Measurements from ENCODE around the gene POU2F1. TPM values are rescaled to one million over a fixed set of nuclear protein-coding genes. Genes with fewer than 3 reads are reported as not detected.

Gene POU2F1
- total and polyA plus RNA-seq, 4 donors = 0.93 to 10.5 (median 6.5) TPM

DNA sequence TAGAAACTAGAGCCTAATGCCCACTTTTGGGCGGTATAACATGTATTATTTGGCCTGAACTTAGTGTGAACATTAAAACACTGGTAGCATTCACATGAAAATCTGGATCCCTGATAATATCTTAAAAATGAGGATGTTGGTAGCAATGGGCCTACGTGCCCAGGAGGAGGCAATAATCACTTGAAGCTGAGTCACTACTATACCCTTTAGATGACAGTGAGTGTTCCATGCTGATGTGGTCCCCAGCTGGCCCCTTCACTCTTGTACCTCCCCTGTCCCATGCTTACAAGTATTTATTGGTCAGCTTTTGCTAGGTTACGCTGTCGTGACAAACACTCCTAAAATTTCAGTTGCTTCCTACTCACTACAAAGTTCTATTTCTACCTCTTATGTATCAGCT, 23.0 kb upstream of the POU2F1 start:
- Histone ChIP-seq H3K4me1 (ENCODE audit: control insufficient read depth in 4 of 4, insufficient read depth in 4 of 4, low read length in 3 of 4) (no peaks in the 10 kb centered on the region), H3K36me3 (ENCODE audit: control insufficient read depth in 4 of 4, insufficient read depth in 3 of 4, low read depth in 1 of 4, low read length in 3 of 4) (no peaks in the 10 kb centered on the region), H3K27me3 (ENCODE audit: control insufficient read depth in 4 of 4, insufficient read depth in 4 of 4, low read length in 3 of 4) (no peaks in the 10 kb centered on the region), H3K9ac (ENCODE audit: low read depth in 1 of 2, low read length in 2 of 2) (no peak overlapping the region), H3K9me3 (ENCODE audit: control insufficient read depth in 4 of 4, low read length in 3 of 4) (no peaks in the 10 kb centered on the region), H3K4me3 (ENCODE audit: low read depth in 1 of 3, low read length in 3 of 3) (no peak overlapping the region), H3K27ac (ENCODE audit: low read depth in 1 of 2, low read length in 2 of 2) (no peak overlapping the region)
- TF ChIP-seq, protein P1, sequence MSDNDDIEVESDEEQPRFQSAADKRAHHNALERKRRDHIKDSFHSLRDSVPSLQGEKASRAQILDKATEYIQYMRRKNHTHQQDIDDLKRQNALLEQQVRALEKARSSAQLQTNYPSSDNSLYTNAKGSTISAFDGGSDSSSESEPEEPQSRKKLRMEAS (IDR thresholded peaks at IDR 0.05) = no peak
- no peak for TF ChIP-seq EGR1 (IDR thresholded peaks at IDR 0.05; ENCODE audit: low read depth in 2 of 2)
- WGBS = 93% methylated on average over 4 of the region's 4 CpGs
- DNase-seq (ENCODE audit: low spot score) = no peak

DNA sequence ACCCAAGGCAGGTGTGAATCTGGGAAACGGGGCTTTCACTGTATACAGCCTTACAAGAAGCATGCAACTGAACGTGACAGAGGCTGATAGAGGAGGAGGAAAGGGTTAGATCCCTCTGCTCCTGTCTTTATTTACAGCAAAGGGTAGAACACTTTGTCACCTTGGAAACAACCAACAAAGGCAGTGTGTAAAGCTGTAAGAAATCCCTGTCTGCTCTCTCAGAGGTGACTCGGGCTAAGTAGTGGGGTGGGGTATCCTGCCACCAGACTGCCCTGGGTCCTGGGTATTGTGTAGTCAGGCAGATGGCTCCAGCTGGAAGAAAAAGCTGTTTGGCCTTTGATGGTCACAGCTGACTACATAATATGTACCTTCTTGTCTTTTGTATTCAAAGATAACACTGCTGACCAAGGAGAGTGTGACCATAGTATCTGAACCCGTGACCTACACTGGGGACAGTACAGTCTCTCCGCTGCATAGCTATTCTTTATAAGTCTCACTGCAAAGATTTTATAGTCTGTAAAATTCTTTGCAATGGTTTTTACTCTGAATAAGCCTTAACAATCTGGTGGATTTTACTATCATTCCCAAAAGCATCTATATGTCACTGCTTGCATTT, 22.1 kb upstream of the POU2F1 start:
- H3K27me3 ChIP-seq (ENCODE audit: control insufficient read depth in 4 of 4, insufficient read depth in 4 of 4, low read length in 3 of 4) = no peaks in the 10 kb centered on the region
- H3K4me1 ChIP-seq (ENCODE audit: control insufficient read depth in 4 of 4, insufficient read depth in 4 of 4, low read length in 3 of 4) = no peaks in the 10 kb centered on the region
- no peak overlapping the region for H3K27ac ChIP-seq (ENCODE audit: low read depth in 1 of 2, low read length in 2 of 2)
- no peak for DNase-seq (ENCODE audit: low spot score)
- H3K36me3 ChIP-seq (ENCODE audit: control insufficient read depth in 4 of 4, insufficient read depth in 3 of 4, low read depth in 1 of 4, low read length in 3 of 4) = no peaks in the 10 kb centered on the region
- TF ChIP-seq, protein P2, sequence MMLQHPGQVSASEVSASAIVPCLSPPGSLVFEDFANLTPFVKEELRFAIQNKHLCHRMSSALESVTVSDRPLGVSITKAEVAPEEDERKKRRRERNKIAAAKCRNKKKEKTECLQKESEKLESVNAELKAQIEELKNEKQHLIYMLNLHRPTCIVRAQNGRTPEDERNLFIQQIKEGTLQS (IDR thresholded peaks at IDR 0.05) = no peak
- TF ChIP-seq SP1 (IDR thresholded peaks at IDR 0.05) (no peak), RXRA (IDR thresholded peaks at IDR 0.05) (no peak), NR2F2 (IDR thresholded peaks at IDR 0.05) (no peak), JUND (IDR thresholded peaks at IDR 0.05) (no peak), HNF4A (conservative IDR thresholded peaks at IDR 0.05) (no peak), FOXA2 (IDR thresholded peaks at IDR 0.05) (no peak), RAD21 (IDR thresholded peaks at IDR 0.05) (no peak), HNF4G (IDR thresholded peaks at IDR 0.05) (no peak), FOXA1 (IDR thresholded peaks at IDR 0.05) (no peak), YY1 (IDR thresholded peaks at IDR 0.05) (no peak), GABPA (IDR thresholded peaks at IDR 0.05 in 1 of 2, conservative IDR thresholded peaks at IDR 0.05 in 1 of 2) (no peak)
- TF ChIP-seq, protein P3, sequence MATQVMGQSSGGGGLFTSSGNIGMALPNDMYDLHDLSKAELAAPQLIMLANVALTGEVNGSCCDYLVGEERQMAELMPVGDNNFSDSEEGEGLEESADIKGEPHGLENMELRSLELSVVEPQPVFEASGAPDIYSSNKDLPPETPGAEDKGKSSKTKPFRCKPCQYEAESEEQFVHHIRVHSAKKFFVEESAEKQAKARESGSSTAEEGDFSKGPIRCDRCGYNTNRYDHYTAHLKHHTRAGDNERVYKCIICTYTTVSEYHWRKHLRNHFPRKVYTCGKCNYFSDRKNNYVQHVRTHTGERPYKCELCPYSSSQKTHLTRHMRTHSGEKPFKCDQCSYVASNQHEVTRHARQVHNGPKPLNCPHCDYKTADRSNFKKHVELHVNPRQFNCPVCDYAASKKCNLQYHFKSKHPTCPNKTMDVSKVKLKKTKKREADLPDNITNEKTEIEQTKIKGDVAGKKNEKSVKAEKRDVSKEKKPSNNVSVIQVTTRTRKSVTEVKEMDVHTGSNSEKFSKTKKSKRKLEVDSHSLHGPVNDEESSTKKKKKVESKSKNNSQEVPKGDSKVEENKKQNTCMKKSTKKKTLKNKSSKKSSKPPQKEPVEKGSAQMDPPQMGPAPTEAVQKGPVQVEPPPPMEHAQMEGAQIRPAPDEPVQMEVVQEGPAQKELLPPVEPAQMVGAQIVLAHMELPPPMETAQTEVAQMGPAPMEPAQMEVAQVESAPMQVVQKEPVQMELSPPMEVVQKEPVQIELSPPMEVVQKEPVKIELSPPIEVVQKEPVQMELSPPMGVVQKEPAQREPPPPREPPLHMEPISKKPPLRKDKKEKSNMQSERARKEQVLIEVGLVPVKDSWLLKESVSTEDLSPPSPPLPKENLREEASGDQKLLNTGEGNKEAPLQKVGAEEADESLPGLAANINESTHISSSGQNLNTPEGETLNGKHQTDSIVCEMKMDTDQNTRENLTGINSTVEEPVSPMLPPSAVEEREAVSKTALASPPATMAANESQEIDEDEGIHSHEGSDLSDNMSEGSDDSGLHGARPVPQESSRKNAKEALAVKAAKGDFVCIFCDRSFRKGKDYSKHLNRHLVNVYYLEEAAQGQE (IDR thresholded peaks at IDR 0.05) = no peak
- TF ChIP-seq, protein P4, sequence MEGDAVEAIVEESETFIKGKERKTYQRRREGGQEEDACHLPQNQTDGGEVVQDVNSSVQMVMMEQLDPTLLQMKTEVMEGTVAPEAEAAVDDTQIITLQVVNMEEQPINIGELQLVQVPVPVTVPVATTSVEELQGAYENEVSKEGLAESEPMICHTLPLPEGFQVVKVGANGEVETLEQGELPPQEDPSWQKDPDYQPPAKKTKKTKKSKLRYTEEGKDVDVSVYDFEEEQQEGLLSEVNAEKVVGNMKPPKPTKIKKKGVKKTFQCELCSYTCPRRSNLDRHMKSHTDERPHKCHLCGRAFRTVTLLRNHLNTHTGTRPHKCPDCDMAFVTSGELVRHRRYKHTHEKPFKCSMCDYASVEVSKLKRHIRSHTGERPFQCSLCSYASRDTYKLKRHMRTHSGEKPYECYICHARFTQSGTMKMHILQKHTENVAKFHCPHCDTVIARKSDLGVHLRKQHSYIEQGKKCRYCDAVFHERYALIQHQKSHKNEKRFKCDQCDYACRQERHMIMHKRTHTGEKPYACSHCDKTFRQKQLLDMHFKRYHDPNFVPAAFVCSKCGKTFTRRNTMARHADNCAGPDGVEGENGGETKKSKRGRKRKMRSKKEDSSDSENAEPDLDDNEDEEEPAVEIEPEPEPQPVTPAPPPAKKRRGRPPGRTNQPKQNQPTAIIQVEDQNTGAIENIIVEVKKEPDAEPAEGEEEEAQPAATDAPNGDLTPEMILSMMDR (IDR thresholded peaks at IDR 0.05; ENCODE audit: low read depth, low read length, missing input control) = no peak
- TF ChIP-seq, protein P5, sequence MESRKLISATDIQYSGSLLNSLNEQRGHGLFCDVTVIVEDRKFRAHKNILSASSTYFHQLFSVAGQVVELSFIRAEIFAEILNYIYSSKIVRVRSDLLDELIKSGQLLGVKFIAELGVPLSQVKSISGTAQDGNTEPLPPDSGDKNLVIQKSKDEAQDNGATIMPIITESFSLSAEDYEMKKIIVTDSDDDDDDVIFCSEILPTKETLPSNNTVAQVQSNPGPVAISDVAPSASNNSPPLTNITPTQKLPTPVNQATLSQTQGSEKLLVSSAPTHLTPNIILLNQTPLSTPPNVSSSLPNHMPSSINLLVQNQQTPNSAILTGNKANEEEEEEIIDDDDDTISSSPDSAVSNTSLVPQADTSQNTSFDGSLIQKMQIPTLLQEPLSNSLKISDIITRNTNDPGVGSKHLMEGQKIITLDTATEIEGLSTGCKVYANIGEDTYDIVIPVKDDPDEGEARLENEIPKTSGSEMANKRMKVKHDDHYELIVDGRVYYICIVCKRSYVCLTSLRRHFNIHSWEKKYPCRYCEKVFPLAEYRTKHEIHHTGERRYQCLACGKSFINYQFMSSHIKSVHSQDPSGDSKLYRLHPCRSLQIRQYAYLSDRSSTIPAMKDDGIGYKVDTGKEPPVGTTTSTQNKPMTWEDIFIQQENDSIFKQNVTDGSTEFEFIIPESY (IDR thresholded peaks at IDR 0.05) = no peak
- whole genome bisulfite sequencing = 73% methylated on average over 5 of the region's 5 CpGs
- no peak overlapping the region for H3K4me3 ChIP-seq (ENCODE audit: low read depth in 1 of 3, low read length in 3 of 3)
- no peaks in the 10 kb centered on the region for H3K9me3 ChIP-seq (ENCODE audit: control insufficient read depth in 4 of 4, low read length in 3 of 4)
- no peak overlapping the region for H3K9ac ChIP-seq (ENCODE audit: low read depth in 1 of 2, low read length in 2 of 2)
